ENCODE results near the gene LCA5L.

DNA sequence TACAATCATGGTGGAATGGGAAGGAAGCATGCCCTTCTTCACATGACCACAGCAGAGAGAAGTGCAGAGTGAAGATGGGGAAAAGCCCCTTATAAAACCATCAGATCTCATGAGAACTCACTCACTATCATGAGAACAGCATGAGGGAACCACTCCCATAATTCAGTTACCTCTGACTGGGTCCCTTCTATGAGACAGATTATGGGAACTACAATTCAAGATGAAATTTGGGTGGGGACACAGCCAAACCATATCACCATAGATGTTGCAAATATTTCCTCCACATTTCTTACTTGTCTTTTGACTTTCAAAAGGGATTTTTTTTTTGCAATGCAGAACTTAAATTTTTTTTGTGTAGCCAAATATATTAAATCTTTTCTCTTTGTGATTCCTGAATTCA, 21.0 kb upstream of the LCA5L start:
- TF ChIP-seq, protein P1, sequence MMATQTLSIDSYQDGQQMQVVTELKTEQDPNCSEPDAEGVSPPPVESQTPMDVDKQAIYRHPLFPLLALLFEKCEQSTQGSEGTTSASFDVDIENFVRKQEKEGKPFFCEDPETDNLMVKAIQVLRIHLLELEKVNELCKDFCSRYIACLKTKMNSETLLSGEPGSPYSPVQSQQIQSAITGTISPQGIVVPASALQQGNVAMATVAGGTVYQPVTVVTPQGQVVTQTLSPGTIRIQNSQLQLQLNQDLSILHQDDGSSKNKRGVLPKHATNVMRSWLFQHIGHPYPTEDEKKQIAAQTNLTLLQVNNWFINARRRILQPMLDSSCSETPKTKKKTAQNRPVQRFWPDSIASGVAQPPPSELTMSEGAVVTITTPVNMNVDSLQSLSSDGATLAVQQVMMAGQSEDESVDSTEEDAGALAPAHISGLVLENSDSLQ (IDR thresholded peaks at IDR 0.05): no peak
- TF ChIP-seq FOXK2 (IDR thresholded peaks at IDR 0.05): no peak
- no peak for TF ChIP-seq BHLHE40 (IDR thresholded peaks at IDR 0.05; ENCODE audit: borderline replicate concordance)
- TF ChIP-seq TARDBP (IDR thresholded peaks at IDR 0.05): no peak
- TF ChIP-seq ELF4 (IDR thresholded peaks at IDR 0.05): no peak
- no peak for TF ChIP-seq L3MBTL2 (conservative IDR thresholded peaks at IDR 0.05)
- TF ChIP-seq SP1 (IDR thresholded peaks at IDR 0.05): no peak
- TF ChIP-seq ARNT (IDR thresholded peaks at IDR 0.05): no peak

All from HEK293T (cell line).